Suprapubic skin (tissue), 4 donors: ENCODE measurements around the gene DNAH17. TPM values are rescaled to one million over a fixed set of nuclear protein-coding genes. Genes with fewer than 3 reads are reported as not detected.

Source experiments
- DNase-seq, 2 donors: peaks; one replicate each; pipeline ENCODE4 v3.0.0-alpha.2; 2019; ENCODE audit warnings: low spot score in 2 of 2
- H3K27ac ChIP-seq: fragments of 200-600 bp; sonication (generic); one replicate; pipeline ENCODE4 v1.5.1; 2019
- H3K27me3 ChIP-seq: fragments of 200-600 bp; sonication (generic); one replicate; pipeline ENCODE4 v1.5.1; 2019
- H3K36me3 ChIP-seq: fragments of 200-600 bp; sonication (generic); one replicate; pipeline ENCODE4 v1.5.1; 2019
- H3K4me1 ChIP-seq: fragments of 200-600 bp; sonication (generic); one replicate; pipeline ENCODE4 v1.5.1; 2019
- H3K4me3 ChIP-seq: fragments of 200-600 bp; sonication (generic); one replicate; pipeline ENCODE4 v1.5.1; 2019; ENCODE audit warnings: mild to moderate bottlenecking
- H3K9me3 ChIP-seq: fragments of 200-600 bp; sonication (generic); one replicate; pipeline ENCODE4 v1.5.1; 2019
- EP300 ChIP-seq: sonication (generic); formaldehyde crosslinking; IDR thresholded peaks from one replicate; pipeline ENCODE4 v1.6.1; 2017; ENCODE audit warnings: antibody characterized with exemption
- POLR2A ChIP-seq, 2 donors: fragments of 450-650 bp; IDR thresholded peaks; one replicate each; pipeline ENCODE4 v1.6.1; 2017; ENCODE audit warnings: antibody characterized with exemption in 2 of 2, mild to moderate bottlenecking in 2 of 2, moderate library complexity in 2 of 2
- POLR2AphosphoS5 ChIP-seq, 3 donors: sonication (generic); formaldehyde crosslinking; IDR thresholded peaks; one replicate each; pipeline ENCODE4 v1.6.1; 2017; ENCODE audit warnings: antibody characterized with exemption in 3 of 3
- WGBS: methylation state at CpG from one replicate; pipeline ENCODE4 v1.1.5; 2018; 5-methylcytosine and 5-hydroxymethylcytosine counted together
- total RNA-seq, 4 donors: library from RNA; depleted of rRNA; stranded (reverse); fragments of >200 nt; gene quantifications; one replicate each; pipeline ENCODE4 v1.1.0, GENCODE V29; 2016
- TF ChIP-seq, protein P1 (sequence below), 2 donors: fragments of 200-600 bp in 1 of 2; fragments of 450-650 bp in 1 of 2; sonication (generic) in 1 of 2; IDR thresholded peaks; one replicate each; pipeline ENCODE4 v1.5.1; 2016 to 2019; ENCODE audit warnings: antibody characterized with exemption in 2 of 2, mild to moderate bottlenecking in 1 of 2, moderate library complexity in 1 of 2

DNAH17 gene
- total RNA-seq, 4 donors from 2014 or later = 3.7 to 6.7 (median 5.2) TPM

DNA sequence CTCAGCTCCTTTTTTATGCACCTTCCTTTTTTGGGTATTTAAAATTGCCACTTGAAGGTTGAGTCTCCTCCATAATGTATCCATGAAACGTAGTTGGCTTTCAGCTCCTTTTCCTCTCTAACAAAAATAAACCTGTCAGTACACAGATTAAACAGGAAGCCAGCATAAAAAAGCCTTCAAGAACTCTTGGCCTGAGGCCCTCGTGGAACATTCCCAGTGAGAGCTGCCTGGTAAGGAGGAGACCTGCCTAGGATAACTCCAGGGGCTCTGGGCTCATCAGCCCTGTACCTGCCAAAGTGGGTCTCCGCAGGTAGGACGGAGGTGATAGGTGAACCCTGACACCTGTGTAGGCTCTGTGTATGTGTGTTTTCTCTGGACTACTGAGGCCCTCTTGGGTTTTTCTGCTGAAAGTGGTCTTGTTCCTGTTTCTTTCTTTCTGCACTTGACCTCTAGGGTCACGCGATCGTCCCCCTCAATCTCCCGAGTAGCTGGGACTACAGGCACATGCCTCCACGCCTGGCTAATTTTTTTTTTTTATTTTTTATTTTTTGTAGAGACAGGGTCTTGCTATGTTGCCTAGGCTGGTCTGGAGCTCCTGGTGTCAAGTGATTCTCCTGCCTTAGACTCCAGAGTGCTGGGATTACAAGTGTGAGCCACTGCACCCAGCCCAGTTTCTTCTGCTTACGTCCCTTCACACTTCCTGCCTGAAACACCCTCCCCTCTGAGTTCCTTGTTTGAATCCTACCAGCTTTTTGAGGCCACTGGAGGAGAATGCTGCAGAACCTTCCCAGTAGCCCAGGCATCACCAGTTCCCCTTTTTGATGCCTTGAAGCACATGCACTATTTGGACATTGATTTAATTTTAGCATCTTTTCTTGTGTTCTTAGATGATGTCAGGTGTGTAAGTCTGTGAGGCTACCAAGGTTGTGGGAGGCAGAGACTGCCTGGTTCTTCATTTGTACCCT lies 188.9 kb downstream of the DNAH17 start:
- H3K4me1 ChIP-seq = peaks cover 62% of the 10 kb centered on the region
- DNase-seq = no peak

DNA sequence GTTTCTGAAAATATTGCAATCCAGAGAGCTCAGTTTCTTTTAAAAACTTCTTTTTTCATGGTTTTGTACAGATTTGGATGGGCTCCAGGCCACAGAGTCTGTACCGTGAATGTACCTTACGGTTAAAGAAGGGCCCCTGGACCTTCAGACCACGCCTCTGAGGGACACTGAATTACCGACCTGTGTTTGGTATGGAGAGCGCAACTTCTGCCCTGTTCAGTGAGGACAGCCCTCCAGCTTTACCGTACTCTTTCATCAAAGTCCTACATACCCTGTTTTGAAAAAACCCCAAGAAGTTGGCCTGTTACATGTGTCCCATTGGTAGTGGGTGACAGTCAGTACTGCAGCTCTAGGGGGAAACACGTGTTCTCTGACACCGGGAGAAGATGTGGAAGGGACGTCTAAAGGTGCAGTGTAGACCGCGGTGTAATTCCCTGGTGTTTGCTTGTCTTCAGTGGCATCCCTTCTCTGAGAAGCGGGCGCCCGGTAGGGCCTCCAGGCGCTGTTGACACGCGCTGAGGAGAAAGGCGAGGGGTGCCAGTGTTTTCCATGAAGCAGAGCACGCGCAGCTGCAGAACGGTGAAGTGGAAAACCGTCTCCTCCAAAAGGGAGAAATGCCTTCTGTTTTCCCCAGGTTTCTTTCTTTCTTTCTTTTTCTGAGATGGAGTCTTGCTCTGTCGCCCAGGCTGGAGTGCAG lies 192.6 kb downstream of the DNAH17 start:
- WGBS = 77% methylated on average over 23 of the region's 23 CpGs
- no peak for DNase-seq
- H3K4me3 ChIP-seq = no peak overlapping the region
- peak overlapping the region; percentile 26 for H3K27ac ChIP-seq
- H3K36me3 ChIP-seq = no peaks in the 10 kb centered on the region
- TF ChIP-seq POLR2A (IDR thresholded peaks at IDR 0.05) = no peak
- TF ChIP-seq, protein P1, sequence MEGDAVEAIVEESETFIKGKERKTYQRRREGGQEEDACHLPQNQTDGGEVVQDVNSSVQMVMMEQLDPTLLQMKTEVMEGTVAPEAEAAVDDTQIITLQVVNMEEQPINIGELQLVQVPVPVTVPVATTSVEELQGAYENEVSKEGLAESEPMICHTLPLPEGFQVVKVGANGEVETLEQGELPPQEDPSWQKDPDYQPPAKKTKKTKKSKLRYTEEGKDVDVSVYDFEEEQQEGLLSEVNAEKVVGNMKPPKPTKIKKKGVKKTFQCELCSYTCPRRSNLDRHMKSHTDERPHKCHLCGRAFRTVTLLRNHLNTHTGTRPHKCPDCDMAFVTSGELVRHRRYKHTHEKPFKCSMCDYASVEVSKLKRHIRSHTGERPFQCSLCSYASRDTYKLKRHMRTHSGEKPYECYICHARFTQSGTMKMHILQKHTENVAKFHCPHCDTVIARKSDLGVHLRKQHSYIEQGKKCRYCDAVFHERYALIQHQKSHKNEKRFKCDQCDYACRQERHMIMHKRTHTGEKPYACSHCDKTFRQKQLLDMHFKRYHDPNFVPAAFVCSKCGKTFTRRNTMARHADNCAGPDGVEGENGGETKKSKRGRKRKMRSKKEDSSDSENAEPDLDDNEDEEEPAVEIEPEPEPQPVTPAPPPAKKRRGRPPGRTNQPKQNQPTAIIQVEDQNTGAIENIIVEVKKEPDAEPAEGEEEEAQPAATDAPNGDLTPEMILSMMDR (IDR thresholded peaks at IDR 0.05) = no peak
- no peak for TF ChIP-seq POLR2AphosphoS5 (IDR thresholded peaks at IDR 0.05)
- TF ChIP-seq EP300 = no peak
- no peaks in the 10 kb centered on the region for H3K9me3 ChIP-seq
- no peaks in the 10 kb centered on the region for H3K27me3 ChIP-seq
- H3K4me1 ChIP-seq = peaks cover 82% of the 10 kb centered on the region

More for the DNA sequence above, 188.9 kb downstream of the DNAH17 start:
- H3K27ac ChIP-seq = peak overlapping the region; percentile 26
- H3K4me3 ChIP-seq = no peak overlapping the region
- TF ChIP-seq POLR2A (IDR thresholded peaks at IDR 0.05) = no peak
- no peaks in the 10 kb centered on the region for H3K27me3 ChIP-seq
- WGBS = 46% methylated on average over 10 of the region's 10 CpGs
- H3K9me3 ChIP-seq = no peaks in the 10 kb centered on the region
- H3K36me3 ChIP-seq = no peaks in the 10 kb centered on the region

DNA sequence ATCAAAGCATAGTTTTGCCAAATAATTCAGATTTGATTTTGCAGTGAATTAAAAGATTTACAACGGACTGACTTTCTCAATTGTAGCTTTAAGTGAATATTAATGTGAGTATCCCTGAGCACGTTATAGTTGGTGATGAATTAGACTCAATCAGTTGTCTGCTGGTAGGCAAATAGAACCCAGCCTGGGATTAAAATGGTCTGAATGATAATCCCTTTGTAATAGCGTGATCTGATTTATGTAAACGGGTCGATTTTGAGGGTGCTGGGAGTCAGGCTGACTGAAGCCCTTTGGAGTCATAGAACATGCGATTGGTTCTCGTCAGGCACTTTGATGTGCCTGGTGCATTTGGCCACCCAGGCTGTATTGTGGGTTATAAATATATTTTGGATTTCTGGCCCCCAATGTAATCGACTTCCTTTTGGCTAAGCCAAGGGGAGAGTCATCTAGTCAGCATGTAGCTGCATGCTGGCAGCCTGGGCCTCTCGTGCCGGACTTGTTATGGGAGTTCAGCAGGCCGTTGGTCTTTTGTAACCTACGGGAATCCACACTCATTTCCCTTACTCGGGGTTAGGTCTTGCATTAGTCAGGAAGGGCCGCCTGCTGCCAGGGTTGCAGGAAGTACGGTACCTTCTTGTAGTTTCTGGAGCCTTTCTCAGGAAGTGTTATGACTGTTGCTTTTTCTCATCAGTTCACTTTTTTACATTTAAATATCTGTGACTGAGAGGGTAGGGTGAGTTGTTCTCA lies 193.3 kb downstream of the DNAH17 start:
- Histone ChIP-seq H3K36me3 (no peaks in the 10 kb centered on the region), H3K4me3 (no peak overlapping the region), H3K27me3 (no peaks in the 10 kb centered on the region), H3K4me1 (peaks cover 85% of the 10 kb centered on the region), H3K9me3 (no peaks in the 10 kb centered on the region), H3K27ac (peak overlapping the region; percentile 63)
- TF ChIP-seq POLR2AphosphoS5 (IDR thresholded peaks at IDR 0.05) (peak in 2 of 3 donors; percentile 20 to 70), EP300 (peak; percentile 39), POLR2A (IDR thresholded peaks at IDR 0.05) (no peak)
- TF ChIP-seq, protein P1 (IDR thresholded peaks at IDR 0.05) = no peak
- WGBS = 31% methylated on average over 15 of the region's 15 CpGs
- DNase-seq = peak in 1 of 2 donors; percentile 88

DNA sequence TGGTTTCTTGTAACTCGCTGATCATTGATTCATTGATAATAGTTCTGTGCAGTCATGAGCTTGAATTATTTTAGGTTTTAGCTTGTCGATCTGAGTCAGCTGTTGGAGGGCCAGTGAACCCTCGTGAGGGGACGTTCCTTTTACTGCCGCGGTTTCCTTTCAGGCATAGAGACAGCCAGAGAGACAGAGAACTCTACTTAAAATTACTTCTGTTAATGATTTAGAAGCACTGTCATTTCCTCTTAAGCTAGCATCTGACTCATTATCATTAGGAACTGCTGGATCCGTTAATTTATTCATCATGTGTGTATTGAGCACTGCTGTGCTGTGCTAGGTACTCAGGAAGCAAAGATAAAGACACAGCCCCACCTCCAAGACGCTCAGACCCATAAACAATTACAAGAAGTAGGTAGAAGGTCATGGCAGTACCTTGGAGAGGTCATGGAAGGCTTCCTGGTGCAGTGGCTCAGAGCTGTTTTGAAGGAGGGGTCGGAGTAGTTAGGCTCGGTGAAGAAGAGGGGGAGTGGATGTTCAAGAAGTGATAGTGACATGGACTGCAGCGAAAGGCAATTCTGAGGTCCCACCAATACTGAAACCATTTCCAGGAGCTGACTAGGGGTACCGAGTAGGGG lies 195.5 kb downstream of the DNAH17 start:
- Histone ChIP-seq H3K27ac (peak overlapping the region; percentile 23), H3K4me1 (peaks cover 82% of the 10 kb centered on the region), H3K36me3 (no peaks in the 10 kb centered on the region), H3K9me3 (no peaks in the 10 kb centered on the region), H3K4me3 (no peak overlapping the region), H3K27me3 (no peaks in the 10 kb centered on the region)
- no peak for DNase-seq
- TF ChIP-seq, protein P1 (IDR thresholded peaks at IDR 0.05) = no peak
- no peak for TF ChIP-seq POLR2AphosphoS5 (IDR thresholded peaks at IDR 0.05)
- TF ChIP-seq EP300 = no peak
- no peak for TF ChIP-seq POLR2A (IDR thresholded peaks at IDR 0.05)
- 52% methylated on average over 12 of the region's 12 CpGs for WGBS

DNA sequence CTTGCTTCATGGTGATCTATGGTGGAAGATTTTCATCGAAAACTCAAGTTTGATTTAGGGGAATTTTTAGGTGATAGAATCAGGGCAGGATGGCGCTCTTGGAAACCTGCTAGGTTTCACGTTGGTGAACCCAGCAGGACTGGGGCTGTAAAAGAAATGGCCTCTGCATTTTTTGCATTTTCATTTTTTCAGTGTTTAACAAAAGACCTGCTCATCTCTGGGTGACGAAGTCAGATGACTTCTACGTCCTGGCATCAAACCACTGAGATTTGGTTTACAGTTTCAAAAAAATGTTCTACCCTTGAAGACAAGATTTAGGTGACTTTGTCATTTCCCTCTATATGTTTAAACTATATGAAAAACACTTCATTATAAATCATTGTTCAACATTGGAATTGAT lies 196.8 kb downstream of the DNAH17 start:
- Histone ChIP-seq H3K27me3 (no peaks in the 10 kb centered on the region), H3K9me3 (no peaks in the 10 kb centered on the region), H3K4me1 (peaks cover 84% of the 10 kb centered on the region), H3K27ac (no peak overlapping the region), H3K36me3 (no peaks in the 10 kb centered on the region), H3K4me3 (no peak overlapping the region)
- TF ChIP-seq POLR2A (IDR thresholded peaks at IDR 0.05) = no peak
- TF ChIP-seq POLR2AphosphoS5 (IDR thresholded peaks at IDR 0.05) = no peak
- TF ChIP-seq, protein P1 (IDR thresholded peaks at IDR 0.05) = no peak
- WGBS = 78% methylated on average over 5 of the region's 5 CpGs
- DNase-seq = no peak
